ENCODE measurements around the gene ST3GAL4. TPM values are rescaled to one million over a fixed set of nuclear protein-coding genes. Genes with fewer than 3 reads are reported as not detected.

Gene ST3GAL4
- total and polyA plus RNA-seq, 8 donors: 9.9 to 31.0 (median 15.7) TPM; not detected in 1

DNA sequence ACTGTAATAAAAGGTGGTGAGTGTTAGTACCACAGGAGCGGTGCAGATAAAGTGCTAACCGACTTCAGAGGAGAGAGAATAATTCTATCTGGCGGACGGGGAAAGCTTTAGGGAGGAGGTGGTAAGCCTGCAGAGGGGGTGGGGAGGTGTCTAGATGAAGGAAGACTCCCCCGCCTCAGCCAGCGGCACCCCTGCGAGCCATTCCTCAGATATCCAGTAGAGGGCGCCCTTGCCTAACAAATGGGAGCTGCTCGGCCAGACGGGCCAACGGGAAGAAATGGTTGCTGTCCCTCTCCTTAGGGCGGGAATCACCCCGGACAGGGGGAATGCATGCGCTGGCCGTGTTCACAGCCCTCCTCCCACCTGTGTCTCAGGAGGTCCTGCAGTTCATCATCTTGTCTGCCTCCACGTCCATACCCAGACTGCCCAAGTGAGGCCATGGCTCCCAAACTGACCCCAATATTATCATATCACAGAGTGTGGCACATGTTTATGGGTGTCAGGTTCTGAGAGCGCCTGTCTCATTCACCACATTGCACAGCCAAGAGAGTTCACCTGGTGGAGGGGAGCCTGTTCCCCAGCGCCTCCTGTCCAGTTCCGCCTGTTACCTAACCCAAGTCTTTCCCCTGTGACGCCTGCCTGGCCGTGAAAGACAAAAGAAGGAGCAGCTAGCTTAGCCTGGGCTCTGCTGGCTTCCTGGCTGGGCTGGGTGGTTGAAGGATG is 85.5 kb downstream of the ST3GAL4 start:
- peaks cover 0 to 38% (median 0%) of the 10 kb centered on the region in 3 donors for H3K27me3 ChIP-seq
- 14 to 20% (median 17%) methylated on average over 16 to 21 of the region's 21 CpGs for WGBS, 5 donors
- peak; percentile 83 to 92 for DNase-seq
- H3K27ac ChIP-seq: no peak overlapping the region
- H3K4me3 ChIP-seq: no peak overlapping the region
- H3K4me1 ChIP-seq: peaks cover 0 to 11% (median 7%) of the 10 kb centered on the region in 4 donors
- no peaks in the 10 kb centered on the region for H3K36me3 ChIP-seq
- intact Hi-C loops (cut with DNase I; ENCODE audit: low total_unique reads): loop anchor here (5.0 kb wide), 1 partner anchor 551 kb away; no protein-coding TSS in a partner anchor
- TF ChIP-seq EP300 (IDR thresholded peaks at IDR 0.05): no peak
- TF ChIP-seq, protein P1, sequence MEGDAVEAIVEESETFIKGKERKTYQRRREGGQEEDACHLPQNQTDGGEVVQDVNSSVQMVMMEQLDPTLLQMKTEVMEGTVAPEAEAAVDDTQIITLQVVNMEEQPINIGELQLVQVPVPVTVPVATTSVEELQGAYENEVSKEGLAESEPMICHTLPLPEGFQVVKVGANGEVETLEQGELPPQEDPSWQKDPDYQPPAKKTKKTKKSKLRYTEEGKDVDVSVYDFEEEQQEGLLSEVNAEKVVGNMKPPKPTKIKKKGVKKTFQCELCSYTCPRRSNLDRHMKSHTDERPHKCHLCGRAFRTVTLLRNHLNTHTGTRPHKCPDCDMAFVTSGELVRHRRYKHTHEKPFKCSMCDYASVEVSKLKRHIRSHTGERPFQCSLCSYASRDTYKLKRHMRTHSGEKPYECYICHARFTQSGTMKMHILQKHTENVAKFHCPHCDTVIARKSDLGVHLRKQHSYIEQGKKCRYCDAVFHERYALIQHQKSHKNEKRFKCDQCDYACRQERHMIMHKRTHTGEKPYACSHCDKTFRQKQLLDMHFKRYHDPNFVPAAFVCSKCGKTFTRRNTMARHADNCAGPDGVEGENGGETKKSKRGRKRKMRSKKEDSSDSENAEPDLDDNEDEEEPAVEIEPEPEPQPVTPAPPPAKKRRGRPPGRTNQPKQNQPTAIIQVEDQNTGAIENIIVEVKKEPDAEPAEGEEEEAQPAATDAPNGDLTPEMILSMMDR (IDR thresholded peaks at IDR 0.05): peak in 5 of 7 experiments; percentile 90 to 98 (median 94)
- H3K9me3 ChIP-seq: no peaks in the 10 kb centered on the region

DNA sequence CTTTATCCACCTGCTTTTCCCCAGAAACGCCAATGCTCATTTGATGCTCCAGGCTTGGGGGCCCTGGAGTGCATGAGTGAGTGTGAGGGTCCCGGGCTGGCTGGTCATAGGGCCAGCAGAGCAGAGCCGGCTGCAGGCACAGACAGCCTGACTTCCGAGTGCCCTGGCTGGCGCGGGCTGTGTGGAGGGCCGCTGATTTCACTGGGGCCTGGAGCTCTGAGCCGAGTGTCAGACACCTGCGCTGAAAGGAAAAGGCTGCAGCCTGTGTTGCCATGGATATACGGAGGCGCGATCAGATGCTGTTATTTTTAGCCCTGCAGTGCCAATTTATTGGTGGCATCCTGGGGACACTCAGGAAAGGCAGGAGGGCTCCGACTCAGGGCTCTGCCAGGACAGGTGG is 87.6 kb downstream of the ST3GAL4 start:
- Histone ChIP-seq H3K4me1 (peaks cover 0 to 11% (median 7%) of the 10 kb centered on the region in 4 donors), H3K9me3 (no peaks in the 10 kb centered on the region), H3K27ac (no peak overlapping the region), H3K27me3 (peaks cover 0 to 38% (median 0%) of the 10 kb centered on the region in 3 donors), H3K36me3 (no peaks in the 10 kb centered on the region), H3K4me3 (no peak overlapping the region)
- TF ChIP-seq POLR2AphosphoS5 (IDR thresholded peaks at IDR 0.05) (no peak), POLR2A (IDR thresholded peaks at IDR 0.05) (no peak)
- WGBS, 5 donors: 43 to 54% (median 46%) methylated on average over 10 to 13 of the region's 13 CpGs
- intact Hi-C loops (cut with DNase I; ENCODE audit: low total_unique reads): loop anchor here (5.0 kb wide), 1 partner anchor 549 kb away; no protein-coding TSS in a partner anchor
- no peak for DNase-seq

DNA sequence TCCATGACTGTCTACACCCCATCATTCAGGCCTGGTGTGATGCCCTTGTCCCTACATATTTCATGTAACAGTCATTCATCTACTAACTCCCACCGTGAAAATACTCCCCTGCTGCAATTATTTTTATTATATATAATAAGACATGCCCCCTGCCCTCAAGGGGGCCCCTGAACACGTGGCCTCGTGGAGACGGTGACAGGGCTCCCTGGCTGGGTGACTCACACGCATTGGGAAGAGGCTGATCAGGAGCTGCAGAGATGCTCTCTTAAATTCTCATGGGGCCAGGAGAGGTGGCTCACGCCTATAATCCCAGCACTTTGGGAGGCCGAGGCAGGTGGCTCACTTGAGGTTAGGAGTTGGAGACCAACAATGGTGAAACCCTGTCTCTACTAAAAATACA is 88.6 kb downstream of the ST3GAL4 start:
- intact Hi-C loops (cut with DNase I; ENCODE audit: low total_unique reads): loop anchor here (5.0 kb wide), 1 partner anchor 548 kb away; no protein-coding TSS in a partner anchor
- H3K27me3 ChIP-seq: peaks cover 0 to 38% (median 0%) of the 10 kb centered on the region in 3 donors
- H3K4me3 ChIP-seq: no peak overlapping the region
- no peaks in the 10 kb centered on the region for H3K36me3 ChIP-seq
- TF ChIP-seq, protein P1 (IDR thresholded peaks at IDR 0.05): no peak
- no peak for TF ChIP-seq EP300 (IDR thresholded peaks at IDR 0.05)
- no peak for TF ChIP-seq POLR2A (IDR thresholded peaks at IDR 0.05)
- no peak for TF ChIP-seq POLR2AphosphoS5 (IDR thresholded peaks at IDR 0.05)
- H3K4me1 ChIP-seq: peaks cover 0 to 11% (median 7%) of the 10 kb centered on the region in 4 donors
- DNase-seq: no peak
- H3K9me3 ChIP-seq: no peaks in the 10 kb centered on the region
- WGBS, 5 donors: 69 to 82% (median 78%) methylated on average over 7 of the region's 7 CpGs
- H3K27ac ChIP-seq: no peak overlapping the region

- Histone ChIP-seq H3K9me3 (no peaks in the 10 kb centered on the region), H3K4me1 (no peaks in the 10 kb centered on the region), H3K36me3 (no peaks in the 10 kb centered on the region), H3K27me3 (peaks cover 0 to 28% (median 0%) of the 10 kb centered on the region in 3 donors), H3K4me3 (no peak overlapping the region), H3K27ac (no peak overlapping the region)
- intact Hi-C loops (cut with DNase I; ENCODE audit: low total_unique reads): loop anchor here (5.0 kb wide), 1 partner anchor 36 kb away; no protein-coding TSS in a partner anchor
- DNase-seq: no peak
- TF ChIP-seq POLR2AphosphoS5 (IDR thresholded peaks at IDR 0.05): no peak
- no peak for TF ChIP-seq EP300 (IDR thresholded peaks at IDR 0.05)
- no peak for TF ChIP-seq POLR2A (IDR thresholded peaks at IDR 0.05)
- TF ChIP-seq, protein P1 (IDR thresholded peaks at IDR 0.05): no peak
- WGBS, 5 donors: 76 to 94% (median 78%) methylated on average over 9 to 10 of the region's 10 CpGs
These were observed 91.1 kb downstream of the ST3GAL4 start for GRCh38 chr11:126446581-126446980.

DNA sequence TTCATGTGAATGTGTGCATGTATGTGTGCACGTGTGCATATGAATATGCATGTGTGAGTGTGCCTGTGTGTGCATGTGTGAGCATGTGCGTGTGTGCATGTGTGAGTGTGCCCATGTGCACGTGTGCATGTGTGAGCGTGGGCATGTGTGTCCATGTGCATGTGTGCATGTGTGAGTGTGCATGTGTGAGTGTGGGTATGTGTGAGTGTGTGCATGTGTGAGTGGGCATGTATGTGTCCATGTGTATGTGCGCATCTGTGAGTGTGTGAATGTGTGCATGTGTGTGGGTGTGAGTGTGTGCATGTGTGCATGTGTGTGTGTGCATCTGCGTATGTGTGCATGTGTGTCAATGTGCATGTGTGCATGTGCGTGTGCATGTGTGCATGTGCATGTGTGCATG is 94.7 kb downstream of the ST3GAL4 start:
- WGBS, 5 donors: 77 to 97% (median 87%) methylated on average over 7 of the region's 7 CpGs
- Histone ChIP-seq H3K27ac (no peak overlapping the region), H3K4me3 (no peak overlapping the region), H3K36me3 (no peaks in the 10 kb centered on the region), H3K9me3 (no peaks in the 10 kb centered on the region), H3K27me3 (peaks cover 0 to 31% (median 0%) of the 10 kb centered on the region in 3 donors), H3K4me1 (peaks cover 0 to 8% (median 2%) of the 10 kb centered on the region in 4 donors)
- no peak for TF ChIP-seq POLR2AphosphoS5 (IDR thresholded peaks at IDR 0.05)
- no peak for DNase-seq
- intact Hi-C loops (cut with DNase I; ENCODE audit: low total_unique reads): no loop called here
